Activated B cell treated with CpG ODN at 0.5 μM for 24 hours (primary cell): ENCODE data around the gene VIM. TPM values are rescaled to one million over a fixed set of nuclear protein-coding genes. Genes with fewer than 3 reads are reported as not detected.

Source experiments
- ATAC-seq: fragments of 200-7000 bp; cut with Tn5 transposase; one replicate; pipeline ENCODE4 v1.10.0; 2021; ENCODE audit warnings: low read depth, mild to moderate bottlenecking, moderate library complexity
- CTCF ChIA-PET: fragments of 350-600 bp; sonication (Branson Sonifier 250); formaldehyde crosslinking; loops from one replicate; lab custom pipeline; 2021; ENCODE audit warnings: antibody characterized with exemption; lab: Charles Lee
- POLR2A ChIA-PET: fragments of 350-600 bp; sonication (Branson Sonifier 250); formaldehyde crosslinking; loops from one replicate; lab custom pipeline; 2021; ENCODE audit warnings: antibody characterized with exemption; lab: Charles Lee
- DNase-seq: peaks from one replicate; pipeline ENCODE4 v3.0.0; 2022
- H3K27ac Mint-ChIP-seq: one replicate; pipeline ENCODE4 v1.8.0; 2020; ENCODE audit warnings: mixed read lengths
- H3K27me3 Mint-ChIP-seq: one replicate; pipeline ENCODE4 v1.8.0; 2021; ENCODE audit warnings: mixed read lengths
- H3K36me3 Mint-ChIP-seq: one replicate; pipeline ENCODE4 v1.8.0; 2021; ENCODE audit warnings: low read depth, mixed read lengths
- H3K4me1 Mint-ChIP-seq: one replicate; pipeline ENCODE4 v1.8.0; 2021; ENCODE audit warnings: mixed read lengths
- H3K4me3 Mint-ChIP-seq: one replicate; pipeline ENCODE4 v1.8.0; 2020; ENCODE audit warnings: mild to moderate bottlenecking, mixed read lengths
- H3K9me3 Mint-ChIP-seq: one replicate; pipeline ENCODE4 v1.8.0; 2020; ENCODE audit warnings: mixed read lengths
- CTCF ChIP-seq: fragments of 200-600 bp; IDR thresholded peaks from one replicate; pipeline ENCODE4 v1.8.0; 2022; ENCODE audit warnings: antibody characterized with exemption, mild to moderate bottlenecking
- intact Hi-C: fragments of 100-400 bp; cut with micrococcal nuclease; formaldehyde crosslinking; loops from one replicate; pipeline ENCODE4 v1.15.1; 2024
- total RNA-seq: library from RNA; stranded (reverse); gene quantifications from 2 replicates; pipeline ENCODE4 v1.2.3, GENCODE V29; 2022

VIM gene
- total RNA-seq, 1 donor from 2014 or later, result 796 TPM

DNA sequence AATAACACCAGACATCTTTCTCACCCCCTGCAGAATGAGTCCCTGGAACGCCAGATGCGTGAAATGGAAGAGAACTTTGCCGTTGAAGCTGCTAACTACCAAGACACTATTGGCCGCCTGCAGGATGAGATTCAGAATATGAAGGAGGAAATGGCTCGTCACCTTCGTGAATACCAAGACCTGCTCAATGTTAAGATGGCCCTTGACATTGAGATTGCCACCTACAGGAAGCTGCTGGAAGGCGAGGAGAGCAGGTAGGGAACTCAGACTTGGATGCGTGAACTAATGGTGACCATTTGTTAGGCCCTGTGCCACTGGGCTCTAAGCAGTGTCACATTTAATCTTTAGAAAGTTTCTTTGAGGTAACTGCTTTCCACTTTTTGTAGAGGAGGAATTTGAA is 7.1 kb downstream of the VIM start:
- ChIA-PET CTCF (no interaction called here), POLR2A (interaction anchor here (1.3 to 4.1 kb wide), 2 partner anchors 29 to 34 kb away, joined by 3 to 18 read pairs; partner anchors contain the start of gene TRDMT1)
- H3K27me3 Mint-ChIP-seq, result no peaks in the 10 kb centered on the region
- H3K9me3 Mint-ChIP-seq, result no peaks in the 10 kb centered on the region
- no peak overlapping the region for H3K27ac Mint-ChIP-seq
- H3K36me3 Mint-ChIP-seq, result peaks cover 82% of the 10 kb centered on the region
- TF ChIP-seq CTCF, result no peak
- no peak for ATAC-seq
- no peak for DNase-seq
- no peak overlapping the region for H3K4me3 Mint-ChIP-seq
- peaks cover 33% of the 10 kb centered on the region for H3K4me1 Mint-ChIP-seq
- intact Hi-C loops, result loop anchor here (10.0 kb wide), 1 partner anchor 50 kb away; no protein-coding TSS in a partner anchor

DNA sequence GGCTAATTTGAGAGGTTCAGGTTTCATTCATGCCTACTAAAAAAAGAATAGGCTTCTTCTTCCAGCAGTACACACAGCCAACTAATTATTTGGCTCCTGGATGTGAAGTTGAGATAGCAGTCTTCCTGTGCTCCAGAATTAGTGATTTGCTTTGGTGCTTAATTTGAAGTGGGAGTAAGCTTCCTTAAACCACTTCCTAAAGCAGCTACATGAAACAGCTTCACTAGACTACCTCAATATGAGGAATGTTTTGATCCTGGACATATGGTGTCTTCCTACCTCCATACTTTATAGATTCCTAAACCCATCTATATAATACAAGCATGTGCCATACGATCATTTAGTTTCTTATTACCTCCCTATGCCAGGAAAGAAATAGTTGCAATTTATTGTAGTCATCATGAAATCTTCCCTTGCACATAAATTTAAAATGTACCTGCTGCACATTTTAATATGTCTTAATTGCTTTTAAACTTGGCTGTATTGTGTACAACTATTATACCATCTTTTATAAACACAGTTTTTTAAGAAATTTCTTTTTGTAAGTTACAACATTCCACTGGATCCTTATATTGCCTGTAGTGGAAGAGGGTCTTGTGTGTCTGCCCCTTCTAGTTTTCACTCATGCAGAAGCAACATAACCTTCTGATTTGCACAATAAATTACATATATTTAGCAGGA is 8.6 kb downstream of the VIM start:
- no peaks in the 10 kb centered on the region for H3K9me3 Mint-ChIP-seq
- H3K27me3 Mint-ChIP-seq, result no peaks in the 10 kb centered on the region
- no peak for TF ChIP-seq CTCF
- ATAC-seq (no peak), DNase-seq (no peak)
- intact Hi-C loops, result loop anchor here (10.0 kb wide), 1 partner anchor 52 kb away; no protein-coding TSS in a partner anchor
- H3K4me3 Mint-ChIP-seq, result no peak overlapping the region
- ChIA-PET CTCF (no interaction called here), POLR2A (interaction anchor here (0.6 to 1.7 kb wide), 2 partner anchors 8 to 401 kb away, joined by 5 to 9 read pairs; partner anchors contain the start of gene VIM)
- peaks cover 21% of the 10 kb centered on the region for H3K4me1 Mint-ChIP-seq
- peaks cover 68% of the 10 kb centered on the region for H3K36me3 Mint-ChIP-seq
- no peak overlapping the region for H3K27ac Mint-ChIP-seq

DNA sequence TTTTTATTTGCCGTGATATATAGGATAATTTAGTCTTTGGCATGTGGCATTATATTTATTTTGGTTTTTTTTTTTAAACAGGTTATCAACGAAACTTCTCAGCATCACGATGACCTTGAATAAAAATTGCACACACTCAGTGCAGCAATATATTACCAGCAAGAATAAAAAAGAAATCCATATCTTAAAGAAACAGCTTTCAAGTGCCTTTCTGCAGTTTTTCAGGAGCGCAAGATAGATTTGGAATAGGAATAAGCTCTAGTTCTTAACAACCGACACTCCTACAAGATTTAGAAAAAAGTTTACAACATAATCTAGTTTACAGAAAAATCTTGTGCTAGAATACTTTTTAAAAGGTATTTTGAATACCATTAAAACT is 9.1 kb downstream of the VIM start:
- Mint-ChIP-seq H3K4me1 (peaks cover 15% of the 10 kb centered on the region), H3K27ac (no peak overlapping the region), H3K9me3 (no peaks in the 10 kb centered on the region), H3K4me3 (no peak overlapping the region), H3K27me3 (no peaks in the 10 kb centered on the region), H3K36me3 (peaks cover 62% of the 10 kb centered on the region)
- ChIA-PET CTCF (no interaction called here), POLR2A (interaction anchor here (0.6 to 1.7 kb wide), 2 partner anchors 8 to 401 kb away, joined by 5 to 9 read pairs; partner anchors contain the start of gene VIM)
- DNase-seq, result no peak
- ATAC-seq, result no peak
- TF ChIP-seq CTCF, result no peak
- intact Hi-C loops, result loop anchor here (10.0 kb wide), 1 partner anchor 52 kb away; no protein-coding TSS in a partner anchor

DNA sequence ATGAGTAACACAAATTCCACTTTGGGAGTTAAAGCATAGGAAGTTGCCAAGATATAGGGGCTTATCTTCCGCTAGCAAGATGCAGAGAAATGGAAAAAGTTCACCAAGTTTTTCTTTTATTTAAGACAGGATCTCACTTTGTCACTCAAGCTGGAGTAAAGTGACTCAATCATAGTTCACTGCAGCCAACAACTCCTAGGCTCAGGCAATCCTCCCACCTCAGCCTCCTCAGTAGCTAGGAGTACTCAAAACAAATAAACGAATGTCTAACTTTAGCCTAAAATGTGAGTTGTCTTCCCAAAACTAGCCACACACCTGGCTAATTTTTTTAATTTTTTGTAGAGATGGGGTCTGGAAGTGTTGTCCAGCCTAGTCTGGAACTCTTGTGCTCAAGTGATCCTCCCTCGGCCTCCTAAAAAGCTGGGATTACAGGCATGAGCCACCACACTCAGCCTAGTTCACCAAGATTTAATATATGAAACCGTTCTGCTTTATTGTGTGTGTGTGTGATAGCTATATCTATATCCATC is 9.9 kb downstream of the VIM start:
- peaks cover 10% of the 10 kb centered on the region for H3K4me1 Mint-ChIP-seq
- H3K9me3 Mint-ChIP-seq, result no peaks in the 10 kb centered on the region
- H3K36me3 Mint-ChIP-seq, result peaks cover 56% of the 10 kb centered on the region
- H3K27ac Mint-ChIP-seq, result no peak overlapping the region
- ChIA-PET POLR2A (interaction anchor here (0.6 to 1.7 kb wide), 3 partner anchors 9 to 37 kb away, joined by 3 to 9 read pairs (median 4); partner anchors contain the start of genes TRDMT1 and VIM), CTCF (no interaction called here)
- no peaks in the 10 kb centered on the region for H3K27me3 Mint-ChIP-seq
- no peak overlapping the region for H3K4me3 Mint-ChIP-seq
- no peak for DNase-seq
- no peak for ATAC-seq
- intact Hi-C loops, result loop anchor here (10.0 kb wide), 1 partner anchor 53 kb away; no protein-coding TSS in a partner anchor
- TF ChIP-seq CTCF, result no peak
